Measurements from ENCODE around the gene PZP. TPM values are rescaled to one million over a fixed set of nuclear protein-coding genes. Genes with fewer than 3 reads are reported as not detected.
"Not testable (repeated sequence)": the region's sequence is repeated elsewhere in the genome, so short reads cannot be mapped to it uniquely, and the experiment has no call there.

The PZP gene
- total and polyA plus RNA-seq, 7 donors: 0.11 to 0.25 (median 0.17) TPM

- TF ChIP-seq CTCF (IDR thresholded peaks at IDR 0.05): no peak
- Histone ChIP-seq H3K4me3 (peak overlapping the region; percentile 56), H3K4me1 (no peaks in the 10 kb centered on the region), H3K36me3 (ENCODE audit: insufficient read depth in 1 of 2, low read depth in 1 of 2) (no peaks in the 10 kb centered on the region), H3K9me3 (no peaks in the 10 kb centered on the region), H3K27ac (peak overlapping the region; percentile 46), H3K27me3 (ENCODE audit: insufficient read depth in 3 of 3, low read length in 2 of 3) (no peaks in the 10 kb centered on the region)
- intact Hi-C loops (cut with DNase I): loop anchor here in 1 of 2 donors (2.0 kb wide), 1 partner anchor 126 kb away; the partner anchor contains the start of gene A2M
- WGBS, 3 donors: 66 to 77% (median 73%) methylated on average over 5 of the region's 5 CpGs
- ATAC-seq (no peak), DNase-seq (no peak)
These were observed 32.6 kb upstream of the PZP start for GRCh38 chr12:9240776-9241175.

GRCh38 chr12:9240004-9240635 lies 31.9 kb upstream of the PZP start:
- not testable (repeated sequence) for H3K27me3 ChIP-seq (ENCODE audit: insufficient read depth in 3 of 3, low read length in 2 of 3); H3K36me3 ChIP-seq (ENCODE audit: insufficient read depth in 1 of 2, low read depth in 1 of 2); H3K9me3 ChIP-seq; ATAC-seq; H3K4me1 ChIP-seq
- 25 to 37% (median 25%) methylated on average over 22 to 31 of the region's 33 CpGs for WGBS, 3 donors
- peak overlapping the region; percentile 46 for H3K27ac ChIP-seq
- DNase-seq: peak in 1 of 2 donors; percentile 15
- peak overlapping the region; percentile 56 for H3K4me3 ChIP-seq
- intact Hi-C loops (cut with DNase I): loop anchor here in 1 of 2 donors (2.0 kb wide), 1 partner anchor 125 kb away; the partner anchor contains the start of gene A2M

GRCh38 chr12:9237286-9237685 lies 29.1 kb upstream of the PZP start:
- TF ChIP-seq CTCF (IDR thresholded peaks at IDR 0.05): no peak
- intact Hi-C loops (cut with DNase I): no loop called here
- DNase-seq: no peak
- Histone ChIP-seq H3K27me3 (ENCODE audit: insufficient read depth in 3 of 3, low read length in 2 of 3) (no peaks in the 10 kb centered on the region), H3K36me3 (ENCODE audit: insufficient read depth in 1 of 2, low read depth in 1 of 2) (no peaks in the 10 kb centered on the region), H3K4me1 (no peaks in the 10 kb centered on the region), H3K9me3 (no peaks in the 10 kb centered on the region), H3K27ac (no peak overlapping the region), H3K4me3 (no peak overlapping the region)
- WGBS, 3 donors: 85 to 92% (median 88%) methylated on average over 1 of the region's 1 CpG
- no peak for ATAC-seq

GRCh38 chr12:9235519-9235918 lies 27.3 kb upstream of the PZP start:
- Histone ChIP-seq H3K4me1 (no peaks in the 10 kb centered on the region), H3K27me3 (ENCODE audit: insufficient read depth in 3 of 3, low read length in 2 of 3) (no peaks in the 10 kb centered on the region), H3K9me3 (no peaks in the 10 kb centered on the region), H3K27ac (no peak overlapping the region), H3K4me3 (no peak overlapping the region), H3K36me3 (ENCODE audit: insufficient read depth in 1 of 2, low read depth in 1 of 2) (no peaks in the 10 kb centered on the region)
- TF ChIP-seq CTCF (IDR thresholded peaks at IDR 0.05): no peak
- no peak for DNase-seq
- no peak for ATAC-seq
- intact Hi-C loops (cut with DNase I): no loop called here
- WGBS, 3 donors: 90 to 93% (median 92%) methylated on average over 4 of the region's 4 CpGs

- DNase-seq: no peak
- WGBS, 3 donors: 72 to 82% (median 79%) methylated on average over 8 of the region's 8 CpGs
- intact Hi-C loops (cut with DNase I): no loop called here
- H3K27ac ChIP-seq: no peak overlapping the region
- no peak for TF ChIP-seq CTCF (IDR thresholded peaks at IDR 0.05)
- H3K9me3 ChIP-seq: no peaks in the 10 kb centered on the region
- H3K27me3 ChIP-seq (ENCODE audit: insufficient read depth in 3 of 3, low read length in 2 of 3): no peaks in the 10 kb centered on the region
- no peaks in the 10 kb centered on the region for H3K36me3 ChIP-seq (ENCODE audit: insufficient read depth in 1 of 2, low read depth in 1 of 2)
- ATAC-seq: no peak
- no peaks in the 10 kb centered on the region for H3K4me1 ChIP-seq
- H3K4me3 ChIP-seq: no peak overlapping the region
These were observed 19.8 kb upstream of the PZP start for GRCh38 chr12:9227950-9228349.

All from psoas muscle (tissue), 8 donors.